H9 (cell line): Measurements from ENCODE around the gene TMED8. TPM values are rescaled to one million over a fixed set of nuclear protein-coding genes. Genes with fewer than 3 reads are reported as not detected.

Experiments used
- DNase-seq: peaks from one replicate; pipeline ENCODE4 v3.0.0-alpha.2; 2017
- H2AFZ ChIP-seq: one replicate; pipeline ENCODE4 v1.6.1; 2013; ENCODE audit warnings: mild to moderate bottlenecking, low read length, control low read depth, moderate library complexity
- H2AK5ac ChIP-seq: 2 replicates; pipeline ENCODE4 v1.6.1; 2013; ENCODE audit warnings: low read length, control low read depth, mixed read lengths; ENCODE audit not compliant: insufficient read length
- H2BK120ac ChIP-seq: one replicate; pipeline ENCODE4 v1.6.1; 2013; ENCODE audit warnings: low read depth, mild to moderate bottlenecking, low read length, control low read depth, inconsistent platforms; ENCODE audit not compliant: poor library complexity, severe bottlenecking
- H2BK12ac ChIP-seq: 2 replicates; pipeline ENCODE4 v1.6.1; 2013; ENCODE audit warnings: low read length, control low read depth, mixed read lengths, low read depth; ENCODE audit not compliant: insufficient read length
- H2BK15ac ChIP-seq: 2 replicates; pipeline ENCODE4 v1.6.1; 2013; ENCODE audit warnings: low read depth, low read length, control low read depth
- H2BK20ac ChIP-seq: one replicate; pipeline ENCODE4 v1.6.1; 2013; ENCODE audit warnings: low read depth, mild to moderate bottlenecking, low read length, control low read depth, inconsistent platforms; ENCODE audit not compliant: poor library complexity, severe bottlenecking
- H2BK5ac ChIP-seq: 2 replicates; pipeline ENCODE4 v1.6.1; 2013; ENCODE audit warnings: low read length, control low read depth, mixed read lengths; ENCODE audit not compliant: insufficient read length
- H3K14ac ChIP-seq: 2 replicates; pipeline ENCODE4 v1.6.1; 2013; ENCODE audit warnings: low read length, control low read depth; ENCODE audit not compliant: insufficient read depth
- H3K18ac ChIP-seq: 2 replicates; pipeline ENCODE4 v1.6.1; 2013; ENCODE audit warnings: low read depth, mild to moderate bottlenecking, mixed read lengths, low read length, control low read depth; ENCODE audit not compliant: insufficient read length
- H3K23ac ChIP-seq: 2 replicates; pipeline ENCODE4 v1.6.1; 2013; ENCODE audit warnings: low read length, control low read depth, mixed read lengths, low read depth; ENCODE audit not compliant: insufficient read length
- H3K23me2 ChIP-seq: 2 replicates; pipeline ENCODE4 v1.6.1; 2013; ENCODE audit warnings: low read depth, mild to moderate bottlenecking, mixed read lengths, low read length, control low read depth; ENCODE audit not compliant: insufficient read length, poor library complexity, severe bottlenecking
- H3K27ac ChIP-seq: 2 replicates; pipeline ENCODE4 v1.5.1; 2013; ENCODE audit warnings: low read length, control low read depth, mixed read lengths, low read depth; ENCODE audit not compliant: insufficient read length
- H3K27me3 ChIP-seq: 2 replicates; pipeline ENCODE4 v1.6.1; 2013; ENCODE audit warnings: low read length, control low read depth, inconsistent platforms; ENCODE audit not compliant: insufficient read depth
- H3K4ac ChIP-seq: 2 replicates; pipeline ENCODE4 v1.6.1; 2013; ENCODE audit warnings: low read depth, mild to moderate bottlenecking, control low read depth, inconsistent platforms, low read length, moderate library complexity
- H3K4me1 ChIP-seq: 2 replicates; pipeline ENCODE4 v1.6.1; 2013; ENCODE audit warnings: low read length, control low read depth, inconsistent platforms; ENCODE audit not compliant: insufficient read depth
- H3K4me2 ChIP-seq: 2 replicates; pipeline ENCODE4 v1.6.1; 2013; ENCODE audit warnings: low read length, control low read depth, mixed read lengths; ENCODE audit not compliant: insufficient read length, insufficient read depth
- H3K56ac ChIP-seq: 2 replicates; pipeline ENCODE4 v1.6.1; 2013; ENCODE audit warnings: low read depth, mild to moderate bottlenecking, mixed read lengths, low read length, control low read depth; ENCODE audit not compliant: insufficient read length
- H3K79me1 ChIP-seq: 2 replicates; pipeline ENCODE4 v1.6.1; 2013; ENCODE audit warnings: low read depth, mild to moderate bottlenecking, moderate library complexity, low read length, control low read depth, inconsistent platforms; ENCODE audit not compliant: insufficient read depth, poor library complexity, severe bottlenecking
- H3K79me2 ChIP-seq: 2 replicates; pipeline ENCODE4 v1.6.1; 2013; ENCODE audit warnings: low read length, control low read depth, inconsistent platforms; ENCODE audit not compliant: insufficient read depth
- H3K9ac ChIP-seq: 2 replicates; pipeline ENCODE4 v1.6.1; 2013; ENCODE audit warnings: low read length, control low read depth, mixed read lengths; ENCODE audit not compliant: insufficient read length; ENCODE audit errors: extremely low read depth
- H3K9me3 ChIP-seq: one replicate; pipeline ENCODE4 v1.6.1; 2013; ENCODE audit warnings: low read depth, low read length, inconsistent platforms; ENCODE audit not compliant: control insufficient read depth
- H3T11ph ChIP-seq: one replicate; pipeline ENCODE4 v1.6.1; 2013; ENCODE audit warnings: mild to moderate bottlenecking, low read length, control low read depth, inconsistent platforms
- H4K20me1 ChIP-seq: one replicate; pipeline ENCODE4 v1.6.1; 2013; ENCODE audit not compliant: control insufficient read depth, insufficient read length, insufficient read depth
- H4K5ac ChIP-seq: 2 replicates; pipeline ENCODE4 v1.6.1; 2013; ENCODE audit warnings: low read depth, mild to moderate bottlenecking, mixed read lengths, low read length, control low read depth; ENCODE audit not compliant: insufficient read length
- H4K8ac ChIP-seq: replicated peaks from 2 replicates; pipeline ENCODE4 v1.6.1; 2013; ENCODE audit warnings: low read length, control low read depth, mixed read lengths, low read depth; ENCODE audit not compliant: insufficient read length
- H4K91ac ChIP-seq: 2 replicates; pipeline ENCODE4 v1.6.1; 2013; ENCODE audit warnings: low read depth, mild to moderate bottlenecking, moderate library complexity, mixed read lengths, low read length, control low read depth; ENCODE audit not compliant: insufficient read length
- H3K27ac Mint-ChIP-seq, 3 experiments: 2 replicates in 2 of 3; 3 replicates in 1 of 3; pipeline ENCODE4 v1.8.0; 2020 to 2021; ENCODE audit warnings: mixed read lengths in 3 of 3, mild to moderate bottlenecking in 1 of 3, moderate library complexity in 1 of 3
- H3K27me3 Mint-ChIP-seq: 2 replicates; pipeline ENCODE4 v1.8.0; 2021; ENCODE audit warnings: low read depth, mild to moderate bottlenecking, moderate library complexity, mixed read lengths
- H3K36me3 Mint-ChIP-seq, 3 experiments: 2 replicates in 2 of 3; 3 replicates in 1 of 3; pipeline ENCODE4 v1.8.0; 2020 to 2021; ENCODE audit warnings: low read depth in 3 of 3, mixed read lengths in 3 of 3; ENCODE audit not compliant: insufficient read depth in 1 of 3
- H3K4me1 Mint-ChIP-seq, 2 experiments: 2 replicates each; pipeline ENCODE4 v1.8.0; 2020; ENCODE audit warnings: mixed read lengths in 2 of 2
- H3K4me3 Mint-ChIP-seq, 2 experiments: 2 replicates in 1 of 2; 3 replicates in 1 of 2; pipeline ENCODE4 v1.8.0; 2020 to 2021; ENCODE audit warnings: mild to moderate bottlenecking in 2 of 2, mixed read lengths in 2 of 2, moderate library complexity in 1 of 2
- H3K9me3 Mint-ChIP-seq, 2 experiments: 2 replicates in 1 of 2; 3 replicates in 1 of 2; pipeline ENCODE4 v1.8.0; 2020; ENCODE audit warnings: mild to moderate bottlenecking in 2 of 2, mixed read lengths in 2 of 2, moderate library complexity in 1 of 2
- CTCF ChIP-seq: fragments of 200-600 bp; sonication (generic); conservative IDR thresholded peaks from 3 replicates; pipeline ENCODE4 v1.8.0; 2021; ENCODE audit warnings: antibody characterized with exemption, mild to moderate bottlenecking
- WGBS: extraction: QIAGEN DNeasy Blood & Tissue Kit; methylation state at CpG from one replicate; pipeline ENCODE4 v1.1.7; 2013; ENCODE audit warnings: missing lambda C conversion rate, low lambda C conversion rate, mixed read lengths; ENCODE audit not compliant: insufficient read length; ENCODE audit errors: extremely low coverage; 5-methylcytosine and 5-hydroxymethylcytosine counted together
- total RNA-seq: library from RNA; stranded (reverse); gene quantifications from 2 replicates; pipeline ENCODE4 v1.2.1, GENCODE V29; 2021

The TMED8 gene
- total RNA-seq, 1 experiment from 2014 or later = 9.5 TPM

- no peaks in the 10 kb centered on the region for H3K27me3 ChIP-seq
- H3K79me1 ChIP-seq = no peaks in the 10 kb centered on the region
- H4K8ac ChIP-seq = no peak overlapping the region
- H3K23ac ChIP-seq = no peak overlapping the region
- H3K18ac ChIP-seq = no peak overlapping the region
- no peak overlapping the region for H3T11ph ChIP-seq
- H3K27ac ChIP-seq = no peak overlapping the region
- no peak overlapping the region for H2BK15ac ChIP-seq
- H3K4ac ChIP-seq = no peak overlapping the region
- H3K4me1 ChIP-seq = peaks cover 21% of the 10 kb centered on the region; the same call in 1 of the 2 replicates
- WGBS = no CpG with 5 or more reads among the region's 4 CpGs
- no peak overlapping the region for H2BK20ac ChIP-seq
- H3K4me1 Mint-ChIP-seq = peaks cover 76 to 85% of the 10 kb centered on the region in 2 experiments
- H2AK5ac ChIP-seq = no peak overlapping the region
- H2BK5ac ChIP-seq = no peak overlapping the region
- no peak overlapping the region for H3K56ac ChIP-seq
- H2BK12ac ChIP-seq = no peak overlapping the region
- TF ChIP-seq CTCF = no peak
- H4K91ac ChIP-seq = no peak overlapping the region
- H3K36me3 Mint-ChIP-seq = peaks cover 19 to 31% (median 23%) of the 10 kb centered on the region in 3 experiments
- no peak overlapping the region; the same call in 1 of the 2 replicates for H3K14ac ChIP-seq
- H4K20me1 ChIP-seq = no peaks in the 10 kb centered on the region
- H3K9ac ChIP-seq = no peak overlapping the region
- H3K27me3 Mint-ChIP-seq = no peaks in the 10 kb centered on the region
- no peak overlapping the region for H3K4me2 ChIP-seq
- no peaks in the 10 kb centered on the region for H3K79me2 ChIP-seq
- no peaks in the 10 kb centered on the region for H3K9me3 Mint-ChIP-seq
- no peak overlapping the region for H4K5ac ChIP-seq
- DNase-seq = no peak
- H2BK120ac ChIP-seq = no peak overlapping the region
- H3K4me3 Mint-ChIP-seq = no peak overlapping the region
- no peaks in the 10 kb centered on the region for H3K23me2 ChIP-seq
- peak overlapping the region in 1 of 3 experiments; percentile 63; a peak in 1 of 7 replicates for H3K27ac Mint-ChIP-seq
- no peaks in the 10 kb centered on the region for H3K9me3 ChIP-seq
- H2AFZ ChIP-seq = no peak overlapping the region
These were observed 36.5 kb downstream of the TMED8 start for GRCh38 chr14:77340389-77340788.
